ENCODE measurements around the gene GALR3.

DNA sequence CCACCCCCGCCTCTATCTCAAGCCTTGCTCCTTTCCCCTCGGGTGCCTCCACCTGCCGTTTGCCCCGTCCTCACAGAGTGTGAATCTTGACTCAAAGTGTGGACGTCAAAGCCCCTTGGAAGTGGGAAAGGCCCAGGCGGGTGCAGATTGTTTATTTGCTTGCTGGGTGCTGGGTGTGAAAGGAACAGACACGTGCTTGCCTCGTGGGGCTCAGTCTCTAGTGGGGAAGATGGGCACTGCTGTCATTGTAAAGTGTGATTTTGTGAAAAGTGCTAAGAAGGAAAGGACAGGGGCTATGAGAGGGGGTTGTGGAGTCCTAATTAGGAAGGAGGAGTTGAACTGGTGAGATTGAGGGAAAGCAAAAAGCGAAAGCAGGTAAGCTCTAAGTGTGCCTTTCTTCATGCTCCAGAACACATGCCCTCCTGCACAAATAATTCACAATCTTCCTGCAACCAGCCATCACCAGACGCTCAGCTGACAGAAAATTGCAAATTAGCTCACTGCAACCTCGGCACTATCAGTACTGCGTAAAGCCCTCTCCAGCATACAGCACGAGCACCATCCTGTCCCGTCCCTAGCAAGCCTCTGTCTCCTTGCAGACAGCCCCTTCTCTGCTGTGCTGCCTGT lies 25.2 kb upstream of the GALR3 start:
- TF ChIP-seq, protein P1, sequence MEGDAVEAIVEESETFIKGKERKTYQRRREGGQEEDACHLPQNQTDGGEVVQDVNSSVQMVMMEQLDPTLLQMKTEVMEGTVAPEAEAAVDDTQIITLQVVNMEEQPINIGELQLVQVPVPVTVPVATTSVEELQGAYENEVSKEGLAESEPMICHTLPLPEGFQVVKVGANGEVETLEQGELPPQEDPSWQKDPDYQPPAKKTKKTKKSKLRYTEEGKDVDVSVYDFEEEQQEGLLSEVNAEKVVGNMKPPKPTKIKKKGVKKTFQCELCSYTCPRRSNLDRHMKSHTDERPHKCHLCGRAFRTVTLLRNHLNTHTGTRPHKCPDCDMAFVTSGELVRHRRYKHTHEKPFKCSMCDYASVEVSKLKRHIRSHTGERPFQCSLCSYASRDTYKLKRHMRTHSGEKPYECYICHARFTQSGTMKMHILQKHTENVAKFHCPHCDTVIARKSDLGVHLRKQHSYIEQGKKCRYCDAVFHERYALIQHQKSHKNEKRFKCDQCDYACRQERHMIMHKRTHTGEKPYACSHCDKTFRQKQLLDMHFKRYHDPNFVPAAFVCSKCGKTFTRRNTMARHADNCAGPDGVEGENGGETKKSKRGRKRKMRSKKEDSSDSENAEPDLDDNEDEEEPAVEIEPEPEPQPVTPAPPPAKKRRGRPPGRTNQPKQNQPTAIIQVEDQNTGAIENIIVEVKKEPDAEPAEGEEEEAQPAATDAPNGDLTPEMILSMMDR (conservative IDR thresholded peaks at IDR 0.05 in 1 of 2, IDR thresholded peaks at IDR 0.05 in 1 of 2; ENCODE audit: low read depth in 1 of 2, low read length in 2 of 2), result no peak
- TF ChIP-seq EZH2 (IDR thresholded peaks at IDR 0.05; ENCODE audit: low read length, missing control alignments), result no peak

Measured in fibroblast of lung (primary cell).